ENCODE measurements around the gene GPR150. TPM values are rescaled to one million over a fixed set of nuclear protein-coding genes. Genes with fewer than 3 reads are reported as not detected.

Gene GPR150
- total and polyA plus RNA-seq, 9 of the 15 experiments (the other 6 are each of a cell fraction or from before 2014, with no cell fraction given) = not detected

GRCh38 chr5:95631991-95632675 lies 12.2 kb downstream of the GPR150 start:
- no peaks in the 10 kb centered on the region for H3K79me2 ChIP-seq (ENCODE audit: control insufficient read depth, insufficient read depth, low read length)
- CTCF ChIA-PET (ENCODE audit: low intra/inter-chr PET ratio) = no interaction called here
- peak overlapping the region; percentile 80 for H2AFZ ChIP-seq (ENCODE audit: low read depth, low read length)
- FAIRE-seq (no peak), ATAC-seq (peak; percentile 91), DNase-seq (ENCODE audit: extremely low read depth in 1 of 4, low spot score in 3 of 4) (peak in 3 of 4 experiments; percentile 15 to 62 (median 29))
- peaks cover 0 to 13% of the 10 kb centered on the region in 2 experiments; a peak in 4 of 5 replicates for H3K4me1 ChIP-seq (replicated peaks in 1 of 2; ENCODE audit: control insufficient read depth in 2 of 2, insufficient read depth in 2 of 2, low read length in 2 of 2)
- H3K9ac ChIP-seq (ENCODE audit: insufficient read depth in 1 of 2, low read depth in 2 of 2, low read length in 2 of 2) = peak overlapping the region; percentile 8 to 22; a peak in 2 of 4 replicates
- no peaks in the 10 kb centered on the region for H3K9me3 ChIP-seq (replicated peaks; ENCODE audit: control insufficient read depth, insufficient read depth, low read depth, low read length)
- POLR2A ChIA-PET = interaction anchor here (0.7 to 2.0 kb wide), 6 partner anchors 9 to 149 kb away, joined by 3 to 12 read pairs (median 4); partner anchors contain the start of gene RFESD
- WGBS (ENCODE audit: insufficient coverage, low coverage, missing lambda C conversion rate) = 60% methylated on average over 4 of the region's 4 CpGs
- H3K4me2 ChIP-seq (ENCODE audit: insufficient read depth, low read length) = peak overlapping the region; percentile 25; the same call in 1 of the 2 replicates
- no peaks in the 10 kb centered on the region for H3K27me3 ChIP-seq (ENCODE audit: control insufficient read depth in 2 of 2, insufficient read depth in 2 of 2, low read length in 2 of 2)
- H4K20me1 ChIP-seq (replicated peaks; ENCODE audit: control insufficient read depth, insufficient read depth, low read length) = no peaks in the 10 kb centered on the region
- intact Hi-C loops (cut with micrococcal nuclease) (no loop called here), in situ Hi-C loops (cut with MboI) (loop anchor here (25.0 kb wide), 1 partner anchor 705 kb away; no protein-coding TSS in a partner anchor)
- H3K9me1 ChIP-seq (ENCODE audit: control insufficient read depth, insufficient read depth, low read length) = no peaks in the 10 kb centered on the region
- H3K27ac ChIP-seq (ENCODE audit: extremely low read depth, low read depth, low read length) = peak overlapping the region; percentile 34; the same call in 2 of the 3 replicates
- no peak overlapping the region for H3K4me3 ChIP-seq
- no peaks in the 10 kb centered on the region for H3K36me3 ChIP-seq (ENCODE audit: control insufficient read depth, insufficient read depth, low read length)
- no TSS peak for BruUV-seq (replicated peaks)
- TF ChIP-seq ELF1 (tag; IDR thresholded peaks at IDR 0.05) (peak; percentile 74), FIP1L1 (IDR thresholded peaks at IDR 0.05; ENCODE audit: low read depth, low read length, poor library complexity, severe bottlenecking) (no peak), TFE3 (CRISPR knock-in tag; IDR thresholded peaks at IDR 0.05) (peak; percentile 25; the same call in 1 of the 2 replicates), E2F8 (IDR thresholded peaks at IDR 0.05; ENCODE audit: low read depth, partially characterized antibody) (no peak), PKNOX1 (IDR thresholded peaks at IDR 0.05) (peak; percentile 68), FOSL1 (tag; conservative IDR thresholded peaks at IDR 0.05) (peak; percentile 58), ZBTB9 (CRISPR knock-in tag; IDR thresholded peaks at IDR 0.05) (no peak), ATF3 (IDR thresholded peaks at IDR 0.05) (peak; percentile 21; the same call in 1 of the 2 replicates), ATF3 (CRISPR knock-in tag; conservative IDR thresholded peaks at IDR 0.05) (no peak), POLR2A (conservative IDR thresholded peaks at IDR 0.05) (0 out of 2 replicates have a peak, but pooled peaks have one; percentile 45), EHMT2 (IDR thresholded peaks at IDR 0.05) (peak; percentile 41; the same call in 1 of the 2 replicates), GTF2A2 (tag; IDR thresholded peaks at IDR 0.05) (0 out of 2 replicates have a peak, but pooled peaks have one; percentile 25), HCFC1 (IDR thresholded peaks at IDR 0.05; ENCODE audit: low read depth, low read length) (peak; percentile 50; the same call in 1 of the 2 replicates)
